Endothelial cell of umbilical vein (primary cell): ENCODE measurements around the gene RCOR2.

Source experiments
- CTCF ChIP-seq, 2 donors: IDR thresholded peaks; 1 replicate in 1 of 2; 2 replicates in 1 of 2; pipeline ENCODE4 v1.5.1; 2011; ENCODE audit warnings: low read length in 2 of 2, mild to moderate bottlenecking in 2 of 2, moderate library complexity in 2 of 2, control low read depth in 1 of 2, inconsistent platforms in 1 of 2, low read depth in 1 of 2; ENCODE audit not compliant: insufficient read depth in 1 of 2; ENCODE audit errors: extremely low read depth in 1 of 2
- EZH2 ChIP-seq: IDR thresholded peaks from 2 replicates; pipeline ENCODE4 v1.6.1; 2012; ENCODE audit warnings: borderline replicate concordance, low read depth, mild to moderate bottlenecking, moderate library complexity, low read length, inconsistent platforms; ENCODE audit not compliant: severe bottlenecking
- JUN ChIP-seq: IDR thresholded peaks from 2 replicates; pipeline ENCODE4 v1.6.1; 2011; ENCODE audit warnings: borderline replicate concordance, low read depth; ENCODE audit not compliant: insufficient read length, insufficient read depth
- MAX ChIP-seq: IDR thresholded peaks from 2 replicates; pipeline ENCODE4 v1.6.1; 2011; ENCODE audit not compliant: insufficient read depth, insufficient read length
- POLR2A ChIP-seq: IDR thresholded peaks from 2 replicates; pipeline ENCODE4 v1.6.1; 2012; ENCODE audit warnings: low read depth, mild to moderate bottlenecking, control low read depth, low read length
- POLR2AphosphoS5 ChIP-seq: IDR thresholded peaks from 2 replicates; pipeline ENCODE4 v1.6.1; 2012; ENCODE audit warnings: low read depth, mild to moderate bottlenecking, control low read depth, low read length, moderate library complexity; ENCODE audit not compliant: insufficient read depth

- TF ChIP-seq CTCF (IDR thresholded peaks at IDR 0.05; ENCODE audit: extremely low read depth in 1 of 2, insufficient read depth in 1 of 2, low read depth in 1 of 2, low read length in 2 of 2), result no peak
- TF ChIP-seq POLR2AphosphoS5, result no peak
- no peak for TF ChIP-seq JUN
- TF ChIP-seq MAX, result no peak
- TF ChIP-seq POLR2A, result no peak
- TF ChIP-seq EZH2, result no peak
Measured at GRCh38 chr11:63914896-63915691, 1.9 kb downstream of the RCOR2 start.
